Liver (tissue), 3 donors: ENCODE results near the gene ZNF79.

Source experiments
- EGR1 ChIP-seq, 2 donors: IDR thresholded peaks; 2 replicates each; pipeline ENCODE4 v1.6.1; 2016 to 2018; ENCODE audit warnings: antibody characterized with exemption in 2 of 2, low read depth in 2 of 2
- MAX ChIP-seq: IDR thresholded peaks from 2 replicates; pipeline ENCODE4 v1.6.1; 2016; ENCODE audit warnings: antibody characterized with exemption
- RAD21 ChIP-seq, 2 donors: IDR thresholded peaks; 2 replicates each; pipeline ENCODE4 v1.6.1; 2016; ENCODE audit warnings: antibody characterized with exemption in 2 of 2, mild to moderate bottlenecking in 2 of 2
- REST ChIP-seq: IDR thresholded peaks from 2 replicates; pipeline ENCODE4 v1.6.1; 2016; ENCODE audit warnings: antibody characterized with exemption, mild to moderate bottlenecking
- SP1 ChIP-seq: IDR thresholded peaks from 2 replicates; pipeline ENCODE4 v1.6.1; 2018; ENCODE audit warnings: antibody characterized with exemption, mild to moderate bottlenecking
- ZBTB33 ChIP-seq: IDR thresholded peaks from 2 replicates; pipeline ENCODE4 v1.6.1; 2016; ENCODE audit warnings: antibody characterized with exemption
- TF ChIP-seq, protein P1 (sequence below): fragments of 150-350 bp; IDR thresholded peaks from 2 replicates; pipeline ENCODE4 v1.5.1; 2017; ENCODE audit warnings: improper control_type of control experiment, low read depth, low read length; ENCODE audit not compliant: missing input control
- donor health status: healthy.
- donor health status: healthy.

DNA sequence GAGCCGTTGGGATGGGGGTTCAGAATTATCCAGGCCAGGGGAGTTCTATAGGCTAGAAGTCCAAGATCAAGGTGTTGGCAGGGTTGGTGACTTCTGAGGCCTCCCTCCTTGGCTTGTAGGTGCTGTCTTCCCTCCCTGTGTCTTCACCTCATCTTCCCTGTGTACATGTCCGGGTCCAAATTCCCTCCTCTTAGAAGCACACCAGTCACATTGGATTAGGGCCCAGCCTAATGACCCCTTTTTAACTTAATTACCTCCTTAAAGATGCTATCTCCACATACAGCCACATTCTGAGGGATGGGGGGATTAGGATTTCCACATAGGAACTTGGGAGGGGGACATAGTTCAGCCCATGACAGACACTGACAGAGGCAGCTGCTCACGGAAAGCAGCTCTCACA, 39.2 kb downstream of the ZNF79 start:
- TF ChIP-seq, protein P1, sequence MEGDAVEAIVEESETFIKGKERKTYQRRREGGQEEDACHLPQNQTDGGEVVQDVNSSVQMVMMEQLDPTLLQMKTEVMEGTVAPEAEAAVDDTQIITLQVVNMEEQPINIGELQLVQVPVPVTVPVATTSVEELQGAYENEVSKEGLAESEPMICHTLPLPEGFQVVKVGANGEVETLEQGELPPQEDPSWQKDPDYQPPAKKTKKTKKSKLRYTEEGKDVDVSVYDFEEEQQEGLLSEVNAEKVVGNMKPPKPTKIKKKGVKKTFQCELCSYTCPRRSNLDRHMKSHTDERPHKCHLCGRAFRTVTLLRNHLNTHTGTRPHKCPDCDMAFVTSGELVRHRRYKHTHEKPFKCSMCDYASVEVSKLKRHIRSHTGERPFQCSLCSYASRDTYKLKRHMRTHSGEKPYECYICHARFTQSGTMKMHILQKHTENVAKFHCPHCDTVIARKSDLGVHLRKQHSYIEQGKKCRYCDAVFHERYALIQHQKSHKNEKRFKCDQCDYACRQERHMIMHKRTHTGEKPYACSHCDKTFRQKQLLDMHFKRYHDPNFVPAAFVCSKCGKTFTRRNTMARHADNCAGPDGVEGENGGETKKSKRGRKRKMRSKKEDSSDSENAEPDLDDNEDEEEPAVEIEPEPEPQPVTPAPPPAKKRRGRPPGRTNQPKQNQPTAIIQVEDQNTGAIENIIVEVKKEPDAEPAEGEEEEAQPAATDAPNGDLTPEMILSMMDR: no peak
- TF ChIP-seq EGR1 (IDR thresholded peaks at IDR 0.05; ENCODE audit: low read depth in 2 of 2): no peak
- TF ChIP-seq SP1: no peak
- TF ChIP-seq RAD21 (IDR thresholded peaks at IDR 0.05): no peak
- no peak for TF ChIP-seq REST
- TF ChIP-seq MAX: no peak
- TF ChIP-seq ZBTB33: no peak
